HepG2 (cell line): ENCODE measurements around the gene PIGZ. TPM values are rescaled to one million over a fixed set of nuclear protein-coding genes. Genes with fewer than 3 reads are reported as not detected.

ENCODE experiments used
- CREM ChIP-seq, 2 experiments: sonication (generic) in 1 of 2; formaldehyde crosslinking in 1 of 2; IDR thresholded peaks; 2 replicates each; pipeline versions ENCODE4 v1.4.0 to v1.6.1; 2016 to 2020; ENCODE audit warnings: antibody characterized with exemption in 1 of 2, mild to moderate bottlenecking in 1 of 2, missing genetic modification reagents in 1 of 2
- DR1 ChIP-seq: sonication (generic); formaldehyde crosslinking; IDR thresholded peaks from 2 replicates; pipeline ENCODE4 v1.8.0; 2021; ENCODE audit warnings: mild to moderate bottlenecking, missing genetic modification reagents, inconsistent platforms
- HDAC2 ChIP-seq: sonication (generic); formaldehyde crosslinking; IDR thresholded peaks from 2 replicates; pipeline ENCODE4 v1.4.0; 2020; ENCODE audit warnings: missing genetic modification reagents
- HNRNPL ChIP-seq: fragments of 200-400 bp; formaldehyde crosslinking; IDR thresholded peaks from 2 replicates; pipeline ENCODE4 v1.6.1; 2017; ENCODE audit warnings: mild to moderate bottlenecking, low read depth, low read length
- KDM2A ChIP-seq: sonication (generic); formaldehyde crosslinking; IDR thresholded peaks from 2 replicates; pipeline ENCODE4 v1.4.0; 2020; ENCODE audit warnings: low read depth, missing genetic modification reagents, borderline replicate concordance
- MAFG ChIP-seq: sonication (generic); formaldehyde crosslinking; IDR thresholded peaks from 2 replicates; pipeline ENCODE4 v1.5.1; 2020; ENCODE audit warnings: mild to moderate bottlenecking, missing genetic modification reagents
- MXD4 ChIP-seq: IDR thresholded peaks from 2 replicates; pipeline ENCODE4 v1.6.1; 2016; ENCODE audit warnings: mild to moderate bottlenecking, missing biosample characterization, missing genetic modification reagents
- NAIF1 ChIP-seq: sonication (generic); formaldehyde crosslinking; IDR thresholded peaks from 2 replicates; pipeline ENCODE4 v1.5.0; 2020; ENCODE audit warnings: mild to moderate bottlenecking, missing genetic modification reagents, borderline replicate concordance
- POGZ ChIP-seq: sonication (generic); formaldehyde crosslinking; IDR thresholded peaks from 2 replicates; pipeline ENCODE4 v1.4.0; 2020; ENCODE audit warnings: mild to moderate bottlenecking, missing genetic modification reagents
- RARA ChIP-seq: IDR thresholded peaks from 2 replicates; pipeline ENCODE4 v1.6.1; 2016; ENCODE audit warnings: missing genetic modification reagents, missing compliant biosample characterization
- RCOR2 ChIP-seq: IDR thresholded peaks from 2 replicates; pipeline ENCODE4 v1.6.1; 2016; ENCODE audit warnings: missing biosample characterization, missing genetic modification reagents
- ZEB1 ChIP-seq: IDR thresholded peaks from 2 replicates; pipeline ENCODE4 v1.6.1; 2012; ENCODE audit warnings: mild to moderate bottlenecking, low read depth, inconsistent platforms; ENCODE audit not compliant: insufficient replicate concordance
- ZFX ChIP-seq: sonication (generic); formaldehyde crosslinking; IDR thresholded peaks from 2 replicates; pipeline ENCODE4 v1.4.0; 2020; ENCODE audit warnings: mild to moderate bottlenecking, low read depth, missing genetic modification reagents, moderate library complexity
- ZNF317 ChIP-seq: sonication (generic); formaldehyde crosslinking; IDR thresholded peaks from 2 replicates; pipeline ENCODE4 v1.5.0; 2020; ENCODE audit warnings: mild to moderate bottlenecking, missing genetic modification reagents
- ZNF644 ChIP-seq: IDR thresholded peaks from 2 replicates; pipeline ENCODE4 v1.6.1; 2016; ENCODE audit warnings: low read depth
- polyA plus RNA-seq, 8 experiments: library from polyadenylated mRNA; depleted of rRNA in 3 of 8; stranded (reverse) in 7 of 8; unstranded in 1 of 8; fragments of >200 nt; fragmentation: Illumina TruSeq in 4 of 8; extraction: Trizol in 4 of 8; gene quantifications; 2 replicates each; pipeline versions ENCODE4 v1.2.1 to v1.2.3, GENCODE V29; 2011 to 2016; ENCODE audit warnings: low read depth in 4 of 8, missing spikeins in 1 of 8, mixed read lengths in 1 of 8; ENCODE audit not compliant: insufficient read depth in 1 of 8
- total RNA-seq, 5 experiments: library from RNA; depleted of rRNA; stranded (reverse); fragments of >200 nt; fragmentation: Illumina TruSeq; extraction: Trizol; gene quantifications; 2 replicates each; pipeline ENCODE4 v1.2.3, GENCODE V29; 2016; ENCODE audit warnings: low read depth in 1 of 5
- TF ChIP-seq, protein P1 (sequence below): sonication (generic); formaldehyde crosslinking; conservative IDR thresholded peaks from 2 replicates; pipeline ENCODE4 v1.4.0; 2020; ENCODE audit warnings: mild to moderate bottlenecking, missing genetic modification reagents, moderate library complexity
- TF ChIP-seq, protein P2 (sequence below): IDR thresholded peaks from 2 replicates; pipeline ENCODE4 v1.6.1; 2016; ENCODE audit warnings: missing compliant biosample characterization, missing genetic modification reagents, borderline replicate concordance
- TF ChIP-seq, protein P3 (sequence below): sonication (generic); formaldehyde crosslinking; IDR thresholded peaks from 2 replicates; pipeline ENCODE4 v1.9.0; 2022; ENCODE audit warnings: low read depth, missing genetic modification reagents
- TF ChIP-seq, protein P4 (sequence below): sonication (generic); formaldehyde crosslinking; IDR thresholded peaks from 2 replicates; pipeline ENCODE4 v1.4.0; 2020; ENCODE audit warnings: missing genetic modification reagents

PIGZ gene
- total and polyA plus RNA-seq, 2 of the 13 experiments (the other 11 are each of a cell fraction or from before 2014, with no cell fraction given), result 4.7 to 60.5 TPM

DNA sequence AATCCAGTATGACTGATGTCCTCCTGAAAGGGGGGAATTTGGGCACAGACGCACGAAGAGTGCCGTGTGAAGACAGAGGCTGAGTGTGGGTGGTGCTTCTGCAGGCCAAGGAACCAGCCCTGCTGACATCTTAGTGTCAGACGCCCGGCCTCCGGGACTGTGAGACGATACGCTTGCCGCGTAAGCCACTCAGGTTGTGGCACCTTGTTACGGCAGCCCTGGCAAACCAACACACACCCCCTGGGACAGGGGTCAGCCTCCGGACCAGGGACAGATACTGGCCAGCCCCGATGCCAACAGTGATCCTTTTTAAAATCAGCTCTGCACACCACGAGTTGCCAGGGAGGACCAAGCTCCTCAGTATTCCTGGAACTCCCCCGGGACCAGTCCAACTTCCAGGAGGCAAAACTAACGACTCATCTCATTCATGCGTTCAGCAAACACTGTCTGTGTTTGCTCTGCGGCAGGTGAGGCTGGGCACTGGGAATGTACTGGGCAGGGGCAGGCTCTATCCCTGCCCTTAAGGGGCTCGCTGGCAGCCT, 21.2 kb upstream of the PIGZ start (continued):
- TF ChIP-seq DR1 (CRISPR knock-in tag) (no peak), RCOR2 (CRISPR knock-in tag) (no peak), HDAC2 (peak; percentile 66; the same call in 1 of the 2 replicates), RARA (CRISPR knock-in tag) (peak; percentile 34; the same call in 1 of the 2 replicates), ZNF317 (CRISPR knock-in tag) (no peak), NAIF1 (0 out of 2 replicates have a peak, but pooled peaks have one; percentile 53), ZNF644 (CRISPR knock-in tag) (no peak), ZEB1 (peak; percentile 82), HNRNPL (peak; percentile 82), MXD4 (CRISPR knock-in tag) (no peak), ZFX (CRISPR knock-in tag) (peak; percentile 14; the same call in 1 of the 2 replicates), KDM2A (0 out of 2 replicates have a peak, but pooled peaks have one; percentile 32), MAFG (CRISPR knock-in tag) (no peak), POGZ (no peak), CREM (IDR thresholded peaks at IDR 0.05) (no peak), CREM (CRISPR knock-in tag; IDR thresholded peaks at IDR 0.05) (no peak)
- TF ChIP-seq, protein P1, sequence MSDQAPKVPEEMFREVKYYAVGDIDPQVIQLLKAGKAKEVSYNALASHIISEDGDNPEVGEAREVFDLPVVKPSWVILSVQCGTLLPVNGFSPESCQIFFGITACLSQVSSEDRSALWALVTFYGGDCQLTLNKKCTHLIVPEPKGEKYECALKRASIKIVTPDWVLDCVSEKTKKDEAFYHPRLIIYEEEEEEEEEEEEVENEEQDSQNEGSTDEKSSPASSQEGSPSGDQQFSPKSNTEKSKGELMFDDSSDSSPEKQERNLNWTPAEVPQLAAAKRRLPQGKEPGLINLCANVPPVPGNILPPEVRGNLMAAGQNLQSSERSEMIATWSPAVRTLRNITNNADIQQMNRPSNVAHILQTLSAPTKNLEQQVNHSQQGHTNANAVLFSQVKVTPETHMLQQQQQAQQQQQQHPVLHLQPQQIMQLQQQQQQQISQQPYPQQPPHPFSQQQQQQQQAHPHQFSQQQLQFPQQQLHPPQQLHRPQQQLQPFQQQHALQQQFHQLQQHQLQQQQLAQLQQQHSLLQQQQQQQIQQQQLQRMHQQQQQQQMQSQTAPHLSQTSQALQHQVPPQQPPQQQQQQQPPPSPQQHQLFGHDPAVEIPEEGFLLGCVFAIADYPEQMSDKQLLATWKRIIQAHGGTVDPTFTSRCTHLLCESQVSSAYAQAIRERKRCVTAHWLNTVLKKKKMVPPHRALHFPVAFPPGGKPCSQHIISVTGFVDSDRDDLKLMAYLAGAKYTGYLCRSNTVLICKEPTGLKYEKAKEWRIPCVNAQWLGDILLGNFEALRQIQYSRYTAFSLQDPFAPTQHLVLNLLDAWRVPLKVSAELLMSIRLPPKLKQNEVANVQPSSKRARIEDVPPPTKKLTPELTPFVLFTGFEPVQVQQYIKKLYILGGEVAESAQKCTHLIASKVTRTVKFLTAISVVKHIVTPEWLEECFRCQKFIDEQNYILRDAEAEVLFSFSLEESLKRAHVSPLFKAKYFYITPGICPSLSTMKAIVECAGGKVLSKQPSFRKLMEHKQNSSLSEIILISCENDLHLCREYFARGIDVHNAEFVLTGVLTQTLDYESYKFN (CRISPR knock-in tag), result peak; percentile 9; the same call in 1 of the 2 replicates
- TF ChIP-seq, protein P2, sequence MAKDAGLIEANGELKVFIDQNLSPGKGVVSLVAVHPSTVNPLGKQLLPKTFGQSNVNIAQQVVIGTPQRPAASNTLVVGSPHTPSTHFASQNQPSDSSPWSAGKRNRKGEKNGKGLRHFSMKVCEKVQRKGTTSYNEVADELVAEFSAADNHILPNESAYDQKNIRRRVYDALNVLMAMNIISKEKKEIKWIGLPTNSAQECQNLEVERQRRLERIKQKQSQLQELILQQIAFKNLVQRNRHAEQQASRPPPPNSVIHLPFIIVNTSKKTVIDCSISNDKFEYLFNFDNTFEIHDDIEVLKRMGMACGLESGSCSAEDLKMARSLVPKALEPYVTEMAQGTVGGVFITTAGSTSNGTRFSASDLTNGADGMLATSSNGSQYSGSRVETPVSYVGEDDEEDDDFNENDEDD, result no peak
- TF ChIP-seq, protein P3, sequence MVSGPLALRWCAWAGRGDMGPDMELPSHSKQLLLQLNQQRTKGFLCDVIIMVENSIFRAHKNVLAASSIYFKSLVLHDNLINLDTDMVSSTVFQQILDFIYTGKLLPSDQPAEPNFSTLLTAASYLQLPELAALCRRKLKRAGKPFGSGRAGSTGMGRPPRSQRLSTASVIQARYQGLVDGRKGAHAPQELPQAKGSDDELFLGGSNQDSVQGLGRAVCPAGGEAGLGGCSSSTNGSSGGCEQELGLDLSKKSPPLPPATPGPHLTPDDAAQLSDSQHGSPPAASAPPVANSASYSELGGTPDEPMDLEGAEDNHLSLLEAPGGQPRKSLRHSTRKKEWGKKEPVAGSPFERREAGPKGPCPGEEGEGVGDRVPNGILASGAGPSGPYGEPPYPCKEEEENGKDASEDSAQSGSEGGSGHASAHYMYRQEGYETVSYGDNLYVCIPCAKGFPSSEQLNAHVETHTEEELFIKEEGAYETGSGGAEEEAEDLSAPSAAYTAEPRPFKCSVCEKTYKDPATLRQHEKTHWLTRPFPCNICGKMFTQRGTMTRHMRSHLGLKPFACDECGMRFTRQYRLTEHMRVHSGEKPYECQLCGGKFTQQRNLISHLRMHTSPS (CRISPR knock-in tag), result peak; percentile 85
- TF ChIP-seq, protein P4, sequence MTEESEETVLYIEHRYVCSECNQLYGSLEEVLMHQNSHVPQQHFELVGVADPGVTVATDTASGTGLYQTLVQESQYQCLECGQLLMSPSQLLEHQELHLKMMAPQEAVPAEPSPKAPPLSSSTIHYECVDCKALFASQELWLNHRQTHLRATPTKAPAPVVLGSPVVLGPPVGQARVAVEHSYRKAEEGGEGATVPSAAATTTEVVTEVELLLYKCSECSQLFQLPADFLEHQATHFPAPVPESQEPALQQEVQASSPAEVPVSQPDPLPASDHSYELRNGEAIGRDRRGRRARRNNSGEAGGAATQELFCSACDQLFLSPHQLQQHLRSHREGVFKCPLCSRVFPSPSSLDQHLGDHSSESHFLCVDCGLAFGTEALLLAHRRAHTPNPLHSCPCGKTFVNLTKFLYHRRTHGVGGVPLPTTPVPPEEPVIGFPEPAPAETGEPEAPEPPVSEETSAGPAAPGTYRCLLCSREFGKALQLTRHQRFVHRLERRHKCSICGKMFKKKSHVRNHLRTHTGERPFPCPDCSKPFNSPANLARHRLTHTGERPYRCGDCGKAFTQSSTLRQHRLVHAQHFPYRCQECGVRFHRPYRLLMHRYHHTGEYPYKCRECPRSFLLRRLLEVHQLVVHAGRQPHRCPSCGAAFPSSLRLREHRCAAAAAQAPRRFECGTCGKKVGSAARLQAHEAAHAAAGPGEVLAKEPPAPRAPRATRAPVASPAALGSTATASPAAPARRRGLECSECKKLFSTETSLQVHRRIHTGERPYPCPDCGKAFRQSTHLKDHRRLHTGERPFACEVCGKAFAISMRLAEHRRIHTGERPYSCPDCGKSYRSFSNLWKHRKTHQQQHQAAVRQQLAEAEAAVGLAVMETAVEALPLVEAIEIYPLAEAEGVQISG (CRISPR knock-in tag), result peak; percentile 40; the same call in 1 of the 2 replicates
